Kidney capillary endothelial cell (primary cell): ENCODE results near the gene SPATA31D4.

Experiments
- DNase-seq: peaks from one replicate; pipeline ENCODE4 v3.0.0-alpha.2; 2018; ENCODE audit warnings: low spot score

SPATA31D4 gene

DNA sequence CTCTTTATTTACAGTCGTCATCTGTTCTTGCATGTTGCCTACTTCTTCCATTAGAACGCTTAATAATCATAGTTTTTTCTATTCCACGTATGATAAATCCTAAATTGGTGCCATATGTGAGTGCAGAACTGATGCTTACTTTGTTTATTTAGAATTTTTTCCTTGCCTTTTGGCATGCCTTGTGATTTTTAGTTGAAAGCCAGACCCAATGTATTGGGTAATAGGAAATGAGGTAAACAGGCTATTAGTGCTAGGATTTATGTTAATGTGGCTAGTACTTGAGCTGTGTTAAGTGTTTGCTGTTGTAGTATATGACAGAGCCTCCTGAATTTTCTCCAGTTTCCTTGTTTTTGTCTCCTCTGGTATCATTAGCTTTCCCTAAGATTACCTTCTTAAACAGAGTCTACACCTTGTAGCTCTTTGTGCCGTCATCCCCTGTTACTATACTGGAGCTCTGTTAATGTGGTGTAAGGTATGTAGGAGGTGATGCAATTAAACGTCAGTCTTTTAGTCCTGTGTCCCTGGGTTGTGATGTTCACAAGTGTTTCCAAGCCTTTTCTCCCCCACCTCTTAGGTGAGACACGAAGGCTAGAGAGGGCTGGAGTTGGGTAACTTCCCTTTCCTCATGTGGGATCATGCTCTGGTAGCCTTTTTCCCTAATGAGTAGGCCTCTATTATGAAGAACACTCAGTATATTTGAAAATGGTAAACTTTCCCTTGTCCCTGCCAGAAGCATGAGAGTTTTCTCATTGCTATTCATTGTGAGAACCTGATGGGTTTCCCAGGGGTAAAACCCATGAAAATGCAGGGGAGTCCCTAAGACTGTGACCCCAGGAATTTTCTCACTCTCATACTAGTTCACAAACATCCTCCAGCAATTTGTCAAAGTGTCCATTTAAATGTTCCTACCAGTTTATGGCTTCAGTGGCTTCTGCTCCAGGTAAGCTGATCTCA, 36.3 kb downstream of the SPATA31D4 start:
- no peak for DNase-seq

DNA sequence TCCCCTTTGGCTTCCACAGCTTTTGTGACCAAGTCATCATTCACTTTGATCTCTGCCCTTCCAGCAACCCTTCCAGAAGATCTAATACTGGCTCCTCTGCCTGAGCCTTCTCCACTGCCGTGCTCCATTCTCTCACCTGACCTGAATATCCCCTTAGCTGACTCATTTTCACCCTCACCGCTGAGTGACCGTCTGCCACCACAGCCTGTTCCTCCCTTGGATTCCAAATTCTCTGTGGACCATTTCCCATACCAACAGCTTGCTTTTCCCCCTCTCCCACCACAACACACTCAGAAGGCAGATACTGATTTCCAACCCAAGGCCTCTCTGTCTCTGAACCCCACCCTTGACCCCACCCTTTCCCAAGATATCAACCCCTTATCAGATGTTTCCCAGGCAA, 39.8 kb downstream of the SPATA31D4 start:
- no peak for DNase-seq

DNA sequence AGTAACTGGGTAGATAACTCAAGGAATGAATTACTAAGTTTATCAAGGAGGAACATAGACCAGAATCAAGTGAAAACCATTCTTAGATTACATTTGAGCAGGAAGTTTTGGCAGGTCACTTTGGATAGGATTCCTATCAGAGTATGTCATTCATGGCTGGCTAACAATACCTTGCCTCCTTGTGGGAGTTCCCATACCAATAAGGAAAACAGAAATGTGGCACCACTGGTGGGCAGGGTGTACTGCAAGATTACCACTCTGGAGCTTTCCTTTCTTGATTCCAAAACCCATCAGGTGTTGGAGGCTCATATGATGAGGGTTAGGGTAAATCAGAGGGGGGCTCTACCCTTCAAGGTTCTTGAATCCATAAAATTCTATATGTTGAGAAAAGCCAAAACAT, 41.7 kb downstream of the SPATA31D4 start:
- no peak for DNase-seq

DNA sequence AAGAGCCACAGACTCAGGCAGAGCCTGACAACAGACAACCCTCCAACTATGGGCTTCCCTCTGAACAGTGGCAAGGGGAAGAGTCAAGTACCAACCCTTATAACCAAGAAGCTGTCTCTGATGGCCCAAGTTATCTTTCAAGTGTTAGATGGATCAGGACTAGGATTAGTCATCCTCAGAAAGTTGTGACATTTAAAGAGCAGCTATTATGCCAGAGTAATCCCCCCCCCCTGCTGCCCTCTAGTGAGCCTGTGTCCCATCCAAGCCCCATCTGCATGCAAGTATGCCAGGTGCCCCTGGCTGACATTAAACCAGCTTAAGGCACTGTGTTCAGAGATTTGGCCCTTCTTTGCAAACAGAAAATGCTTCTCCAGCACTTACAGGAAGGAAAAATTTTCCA, 43.5 kb downstream of the SPATA31D4 start:
- DNase-seq: no peak

DNA sequence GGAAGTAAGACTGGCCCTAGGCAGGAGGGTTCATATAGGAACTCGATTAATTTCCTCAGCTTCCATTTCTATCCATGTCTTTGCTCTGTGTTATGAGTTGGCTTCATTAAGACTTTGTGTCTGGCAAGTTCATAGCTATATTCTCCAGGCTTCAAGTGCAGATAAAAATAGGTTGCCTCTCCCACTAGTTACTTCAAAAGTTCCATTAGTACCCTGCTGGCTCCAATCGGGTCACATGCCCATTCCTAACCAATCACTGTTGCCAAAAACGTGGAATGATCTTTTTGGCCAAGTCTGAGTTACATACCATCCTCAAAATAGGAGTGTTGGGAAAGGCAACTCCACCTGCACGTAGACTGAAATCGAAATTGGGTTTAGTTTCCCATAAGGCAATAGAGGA, 46.5 kb downstream of the SPATA31D4 start:
- DNase-seq: no peak

DNA sequence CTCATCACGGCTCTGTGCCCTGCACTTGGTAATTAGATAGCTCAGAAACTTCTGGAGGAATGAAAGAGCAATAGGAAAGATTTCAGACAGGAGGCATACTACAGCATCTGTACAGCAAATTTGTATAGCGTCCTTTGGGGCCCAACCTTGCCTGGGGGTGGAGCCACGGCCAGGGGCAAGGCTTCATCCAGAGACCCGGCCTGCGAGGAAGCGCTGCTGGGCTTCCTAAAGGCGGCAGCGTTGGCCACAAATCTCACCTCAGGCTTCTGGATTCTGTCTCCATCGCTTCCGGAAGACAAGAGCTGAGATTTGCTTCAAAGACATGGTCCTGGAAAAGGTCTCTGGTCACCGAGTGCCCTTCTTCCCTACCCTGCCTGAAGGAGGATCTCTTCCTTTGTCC, 48.1 kb downstream of the SPATA31D4 start:
- DNase-seq: no peak

DNA sequence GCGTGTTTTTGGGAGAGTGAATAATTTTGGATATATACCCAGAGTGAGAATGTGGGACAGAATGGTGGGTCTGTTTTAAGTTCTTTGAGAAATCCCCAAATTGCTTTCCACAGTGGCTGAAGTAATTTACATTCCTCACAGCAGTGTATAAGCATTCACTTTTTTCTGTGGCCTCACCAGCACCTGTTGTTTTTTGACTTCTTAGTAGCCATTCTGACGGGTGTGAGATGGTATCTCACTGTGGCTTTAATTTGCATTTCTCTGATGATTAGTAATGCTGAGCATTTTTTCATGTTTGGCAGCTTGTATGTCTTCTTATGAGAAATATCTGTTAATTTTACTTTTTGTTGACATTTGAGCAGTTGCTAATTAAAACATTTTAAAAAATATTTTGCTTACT, 51.0 kb downstream of the SPATA31D4 start:
- DNase-seq: no peak

DNA sequence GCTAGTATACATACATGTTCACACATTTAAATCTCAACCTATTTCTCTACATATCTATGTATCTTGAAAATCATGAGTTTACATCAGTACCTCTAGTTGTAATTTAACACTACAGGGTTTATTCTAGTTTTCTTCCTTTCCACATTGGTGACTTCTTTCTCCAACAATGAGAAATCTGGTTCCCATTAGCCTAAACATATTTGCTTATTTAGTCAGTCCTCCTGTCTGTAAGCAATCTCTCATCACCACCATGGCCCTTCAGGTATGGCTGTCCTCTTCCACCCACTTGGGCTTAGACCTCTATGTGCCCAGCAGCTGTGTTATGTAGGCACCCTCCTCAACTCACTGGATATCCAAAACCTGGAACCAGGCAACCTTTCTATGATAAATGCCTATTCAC, 52.3 kb downstream of the SPATA31D4 start:
- DNase-seq: no peak

DNA sequence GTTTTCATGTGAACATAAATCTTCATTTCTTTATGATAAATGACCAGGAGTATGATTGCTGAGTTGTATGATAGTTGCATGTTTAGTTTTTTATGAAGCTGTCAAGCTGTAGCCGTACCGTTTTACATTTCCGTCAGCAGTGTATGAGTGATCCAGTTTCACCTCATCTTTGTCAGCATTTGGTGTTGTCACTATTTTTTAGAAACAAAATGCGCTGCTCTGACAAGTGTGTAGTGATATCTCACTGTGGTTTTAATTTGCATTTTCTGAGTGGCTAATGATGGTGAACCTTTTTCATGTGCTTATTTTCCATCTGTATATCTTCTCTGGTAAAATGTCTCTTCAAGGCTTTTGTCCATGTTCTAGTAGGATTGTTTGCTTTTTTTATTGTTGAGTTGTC, 53.7 kb downstream of the SPATA31D4 start:
- DNase-seq: no peak
